H1 (cell line): ENCODE results near the gene RNF166. TPM values are rescaled to one million over a fixed set of nuclear protein-coding genes. Genes with fewer than 3 reads are reported as not detected.

Experiments
- ASH2L ChIP-seq: fragments of 200-600, 300-600 bp; sonication (generic); IDR thresholded peaks from one replicate; pipeline ENCODE4 v1.7.1; 2017; ENCODE audit warnings: low read length
- POLR2AphosphoS5 ChIP-seq: IDR thresholded peaks from 2 replicates; pipeline ENCODE4 v1.6.1; 2011; ENCODE audit warnings: low read depth, low read length
- polyA plus RNA-seq, 7 experiments: library from polyadenylated mRNA; depleted of rRNA in 3 of 7; stranded (reverse) in 5 of 7; unstranded in 2 of 7; fragments of >200 nt in 5 of 7; fragments of 200-250 nt in 2 of 7; gene quantifications; 1 replicate in 5 of 7; 2 replicates in 1 of 7; 4 replicates in 1 of 7; pipeline versions ENCODE4 v1.2.1 to v1.2.3, GENCODE V29; 2011 to 2013; ENCODE audit warnings: missing spikeins in 2 of 7, mixed read lengths in 2 of 7
- total RNA-seq: library from RNA; stranded (reverse); fragmentation: NEBNext Ultra II Directional; extraction: Animal tissue kit (Norgen Biotek cat#: 25700); gene quantifications from 2 replicates; pipeline ENCODE4 v1.2.1, GENCODE V29; 2021
- TF ChIP-seq, protein P1 (sequence below), 3 experiments: IDR thresholded peaks; 1 replicate in 2 of 3; 2 replicates in 1 of 3; pipeline versions ENCODE4 v1.5.1 to v1.6.1; 2011; ENCODE audit warnings: low read length in 3 of 3, mild to moderate bottlenecking in 3 of 3, inconsistent platforms in 2 of 3, low read depth in 1 of 3, moderate library complexity in 1 of 3; ENCODE audit not compliant: insufficient read depth in 1 of 3; ENCODE audit errors: control extremely low read depth in 1 of 3

RNF166 gene
- total and polyA plus RNA-seq, 2 of the 8 experiments (the other 6 are each of a cell fraction or from before 2014, with no cell fraction given), result 29.8 to 31.2 TPM

DNA sequence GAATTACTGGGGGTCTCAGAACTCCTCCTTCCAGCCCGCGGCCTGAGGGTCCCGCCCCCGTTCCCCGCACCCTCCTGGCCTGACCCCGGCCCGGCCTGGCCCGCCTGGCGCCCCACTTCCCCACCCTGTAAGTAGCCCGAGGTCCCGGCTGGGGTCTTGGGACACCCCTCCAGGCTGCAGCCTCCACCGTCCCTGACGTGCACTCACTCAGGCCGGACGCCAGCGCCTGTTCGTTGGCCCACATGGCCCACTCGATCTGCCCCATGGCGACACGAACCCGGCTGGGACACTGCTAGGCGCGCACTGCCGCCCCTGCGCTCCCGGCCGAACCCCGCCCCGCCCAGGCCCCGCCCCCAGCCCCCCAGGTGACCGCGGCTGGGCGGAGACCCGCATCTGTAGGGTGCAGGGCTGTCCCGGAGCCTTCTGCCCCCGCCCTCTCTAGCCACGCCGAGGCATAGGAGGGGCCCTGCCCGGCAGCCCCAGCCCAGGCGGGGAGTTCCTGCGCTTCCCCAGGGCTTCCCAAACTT lies 55.4 kb downstream of the RNF166 start, which contains the start of gene CYBA (continued):
- TF ChIP-seq POLR2AphosphoS5 (peak; percentile 64), ASH2L (peak; percentile 59)
- TF ChIP-seq, protein P1, sequence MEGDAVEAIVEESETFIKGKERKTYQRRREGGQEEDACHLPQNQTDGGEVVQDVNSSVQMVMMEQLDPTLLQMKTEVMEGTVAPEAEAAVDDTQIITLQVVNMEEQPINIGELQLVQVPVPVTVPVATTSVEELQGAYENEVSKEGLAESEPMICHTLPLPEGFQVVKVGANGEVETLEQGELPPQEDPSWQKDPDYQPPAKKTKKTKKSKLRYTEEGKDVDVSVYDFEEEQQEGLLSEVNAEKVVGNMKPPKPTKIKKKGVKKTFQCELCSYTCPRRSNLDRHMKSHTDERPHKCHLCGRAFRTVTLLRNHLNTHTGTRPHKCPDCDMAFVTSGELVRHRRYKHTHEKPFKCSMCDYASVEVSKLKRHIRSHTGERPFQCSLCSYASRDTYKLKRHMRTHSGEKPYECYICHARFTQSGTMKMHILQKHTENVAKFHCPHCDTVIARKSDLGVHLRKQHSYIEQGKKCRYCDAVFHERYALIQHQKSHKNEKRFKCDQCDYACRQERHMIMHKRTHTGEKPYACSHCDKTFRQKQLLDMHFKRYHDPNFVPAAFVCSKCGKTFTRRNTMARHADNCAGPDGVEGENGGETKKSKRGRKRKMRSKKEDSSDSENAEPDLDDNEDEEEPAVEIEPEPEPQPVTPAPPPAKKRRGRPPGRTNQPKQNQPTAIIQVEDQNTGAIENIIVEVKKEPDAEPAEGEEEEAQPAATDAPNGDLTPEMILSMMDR (IDR thresholded peaks at IDR 0.05; ENCODE audit: control extremely low read depth in 1 of 3, insufficient read depth in 1 of 3, low read depth in 1 of 3, low read length in 3 of 3), result no peak
